Mesothelial cell of epicardium (in vitro differentiated cells): ENCODE results near the gene FMNL1. TPM values are rescaled to one million over a fixed set of nuclear protein-coding genes. Genes with fewer than 3 reads are reported as not detected.
A peak's percentile ranks its signal among the peaks of the same experiment; 100 is the strongest.

Experiments used
- DNase-seq, 2 experiments: peaks; one replicate each; pipeline ENCODE4 v3.0.0; 2021; ENCODE audit warnings: low spot score in 2 of 2; ENCODE audit not compliant: unreplicated experiment in 2 of 2
- H3K27ac Mint-ChIP-seq: 2 replicates; pipeline ENCODE4 v1.8.0; 2021; ENCODE audit warnings: mixed read lengths
- H3K27me3 Mint-ChIP-seq: 2 replicates; pipeline ENCODE4 v1.8.0; 2021; ENCODE audit warnings: low read depth, mixed read lengths
- H3K36me3 Mint-ChIP-seq: 2 replicates; pipeline ENCODE4 v1.8.0; 2021; ENCODE audit warnings: mixed read lengths
- H3K4me1 Mint-ChIP-seq: 2 replicates; pipeline ENCODE4 v1.8.0; 2021; ENCODE audit warnings: mixed read lengths
- H3K4me3 Mint-ChIP-seq: 2 replicates; pipeline ENCODE4 v1.8.0; 2021; ENCODE audit warnings: mild to moderate bottlenecking, moderate library complexity, mixed read lengths
- H3K9me3 Mint-ChIP-seq: 2 replicates; pipeline ENCODE4 v1.8.0; 2021; ENCODE audit warnings: mixed read lengths
- total RNA-seq: library from RNA; stranded (reverse); gene quantifications from 3 replicates; pipeline ENCODE4 v1.2.1, GENCODE V29; 2021
- TF ChIP-seq, protein P1 (sequence below): fragments of 200-600 bp; sonication (generic); IDR thresholded peaks from one replicate; pipeline ENCODE4 v1.5.0; 2021; ENCODE audit warnings: antibody characterized with exemption; ENCODE audit not compliant: unreplicated experiment

Gene FMNL1
- total RNA-seq, 1 donor from 2014 or later = 3.7 TPM

DNA sequence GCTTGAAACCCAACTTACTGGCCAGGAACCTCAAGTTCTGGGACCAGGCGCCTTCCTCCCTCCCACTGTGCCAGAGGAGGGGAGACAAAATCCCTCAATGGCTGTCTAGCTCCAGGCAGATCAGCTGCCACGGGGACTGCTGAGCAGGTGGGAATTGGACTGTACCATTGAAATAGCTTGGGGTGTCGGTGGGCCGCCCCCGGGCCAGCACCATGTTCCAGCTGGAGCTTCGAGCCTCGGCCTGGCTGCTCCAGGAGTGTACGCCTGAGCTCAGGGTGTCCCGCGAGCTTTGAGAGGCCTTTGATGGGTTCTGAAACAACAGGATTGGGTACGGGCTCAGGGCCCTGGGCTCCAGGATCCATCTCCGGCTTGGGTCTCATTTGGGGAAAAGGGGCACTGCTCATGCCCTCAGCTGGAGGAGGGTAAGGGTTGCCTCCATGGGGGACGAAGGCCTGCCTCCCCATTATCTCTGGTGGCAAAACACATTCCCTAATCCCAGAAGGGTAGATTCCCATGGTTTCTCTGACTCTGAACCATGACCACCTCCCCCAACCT is 44.8 kb downstream of the FMNL1 start:
- H3K9me3 Mint-ChIP-seq = no peaks in the 10 kb centered on the region
- no peak for DNase-seq
- H3K36me3 Mint-ChIP-seq = peaks cover 17% of the 10 kb centered on the region
- H3K4me1 Mint-ChIP-seq = peaks cover 3% of the 10 kb centered on the region
- H3K4me3 Mint-ChIP-seq = no peak overlapping the region
- TF ChIP-seq, protein P1, sequence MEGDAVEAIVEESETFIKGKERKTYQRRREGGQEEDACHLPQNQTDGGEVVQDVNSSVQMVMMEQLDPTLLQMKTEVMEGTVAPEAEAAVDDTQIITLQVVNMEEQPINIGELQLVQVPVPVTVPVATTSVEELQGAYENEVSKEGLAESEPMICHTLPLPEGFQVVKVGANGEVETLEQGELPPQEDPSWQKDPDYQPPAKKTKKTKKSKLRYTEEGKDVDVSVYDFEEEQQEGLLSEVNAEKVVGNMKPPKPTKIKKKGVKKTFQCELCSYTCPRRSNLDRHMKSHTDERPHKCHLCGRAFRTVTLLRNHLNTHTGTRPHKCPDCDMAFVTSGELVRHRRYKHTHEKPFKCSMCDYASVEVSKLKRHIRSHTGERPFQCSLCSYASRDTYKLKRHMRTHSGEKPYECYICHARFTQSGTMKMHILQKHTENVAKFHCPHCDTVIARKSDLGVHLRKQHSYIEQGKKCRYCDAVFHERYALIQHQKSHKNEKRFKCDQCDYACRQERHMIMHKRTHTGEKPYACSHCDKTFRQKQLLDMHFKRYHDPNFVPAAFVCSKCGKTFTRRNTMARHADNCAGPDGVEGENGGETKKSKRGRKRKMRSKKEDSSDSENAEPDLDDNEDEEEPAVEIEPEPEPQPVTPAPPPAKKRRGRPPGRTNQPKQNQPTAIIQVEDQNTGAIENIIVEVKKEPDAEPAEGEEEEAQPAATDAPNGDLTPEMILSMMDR = no peak
- H3K27me3 Mint-ChIP-seq = no peaks in the 10 kb centered on the region
- H3K27ac Mint-ChIP-seq = no peak overlapping the region

GRCh38 chr17:45267436-45268055 is 45.9 kb downstream of the FMNL1 start:
- peaks cover 17% of the 10 kb centered on the region for H3K36me3 Mint-ChIP-seq
- no peaks in the 10 kb centered on the region for H3K9me3 Mint-ChIP-seq
- peaks cover 3% of the 10 kb centered on the region for H3K4me1 Mint-ChIP-seq
- no peak for DNase-seq
- TF ChIP-seq, protein P1 = no peak
- no peak overlapping the region for H3K27ac Mint-ChIP-seq
- no peak overlapping the region for H3K4me3 Mint-ChIP-seq
- no peaks in the 10 kb centered on the region for H3K27me3 Mint-ChIP-seq

DNA sequence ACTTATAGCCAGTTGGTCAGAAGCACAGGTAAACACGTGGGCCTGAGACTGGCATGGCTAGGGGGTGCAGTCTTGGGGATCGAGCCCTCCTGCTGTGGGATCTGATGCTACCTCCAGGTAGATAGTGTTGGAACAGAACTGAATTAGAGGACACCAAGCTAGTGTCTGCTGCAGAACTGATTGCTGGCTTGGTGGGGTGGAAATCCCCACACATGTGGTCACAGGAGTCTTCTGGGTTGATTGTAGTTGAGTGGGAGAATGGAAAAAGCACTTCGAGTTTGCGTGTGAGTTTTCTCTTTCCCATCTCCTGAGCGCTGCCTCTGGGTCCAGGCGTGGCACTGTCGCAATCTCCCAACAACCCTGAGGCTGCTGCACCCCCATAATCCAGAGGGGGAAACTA is 48.2 kb downstream of the FMNL1 start:
- H3K27me3 Mint-ChIP-seq = no peaks in the 10 kb centered on the region
- H3K27ac Mint-ChIP-seq = no peak overlapping the region
- TF ChIP-seq, protein P1 = no peak
- H3K36me3 Mint-ChIP-seq = peaks cover 25% of the 10 kb centered on the region
- DNase-seq = no peak
- H3K9me3 Mint-ChIP-seq = no peaks in the 10 kb centered on the region
- H3K4me3 Mint-ChIP-seq = no peak overlapping the region
- no peaks in the 10 kb centered on the region for H3K4me1 Mint-ChIP-seq

- H3K9me3 Mint-ChIP-seq = no peaks in the 10 kb centered on the region
- no peaks in the 10 kb centered on the region for H3K4me1 Mint-ChIP-seq
- no peak for DNase-seq
- TF ChIP-seq, protein P1 = peak; percentile 57
- peaks cover 25% of the 10 kb centered on the region for H3K36me3 Mint-ChIP-seq
- H3K27ac Mint-ChIP-seq = no peak overlapping the region
- no peak overlapping the region for H3K4me3 Mint-ChIP-seq
- no peaks in the 10 kb centered on the region for H3K27me3 Mint-ChIP-seq
Measured at GRCh38 chr17:45270828-45271418, 49.2 kb downstream of the FMNL1 start.

DNA sequence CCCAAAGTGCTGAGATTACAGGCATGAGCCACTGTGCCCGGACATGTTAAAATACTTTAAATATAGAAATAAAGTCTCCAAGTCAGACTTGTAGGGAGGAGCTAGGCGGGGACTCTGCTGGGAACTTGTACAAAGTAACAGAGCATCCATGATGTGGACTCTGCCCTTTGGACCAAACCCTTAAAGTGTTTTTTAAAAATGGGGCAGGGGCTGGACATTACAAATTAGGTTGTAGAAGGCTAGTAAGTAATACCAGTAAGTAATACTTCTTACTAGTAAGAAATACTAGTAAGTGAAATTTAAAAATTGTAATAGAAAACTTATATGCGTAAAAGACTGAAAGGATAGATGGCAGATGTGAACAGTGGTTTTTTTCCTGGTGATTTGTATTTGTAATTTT is 49.9 kb downstream of the FMNL1 start:
- Mint-ChIP-seq H3K9me3 (no peaks in the 10 kb centered on the region), H3K27ac (no peak overlapping the region), H3K36me3 (peaks cover 25% of the 10 kb centered on the region), H3K4me3 (no peak overlapping the region), H3K4me1 (no peaks in the 10 kb centered on the region), H3K27me3 (no peaks in the 10 kb centered on the region)
- TF ChIP-seq, protein P1 = no peak
- no peak for DNase-seq
